GM13976 (cell line): Measurements from ENCODE around the gene SLC35B2.

Experiments used
- DNase-seq: peaks from one replicate; pipeline ENCODE4 v3.0.0; 2012; ENCODE audit warnings: low spot score
- CTCF ChIP-seq: IDR thresholded peaks from 2 replicates; pipeline ENCODE4 v1.5.1; 2012; ENCODE audit warnings: borderline replicate concordance, mild to moderate bottlenecking; ENCODE audit not compliant: insufficient read depth; ENCODE audit errors: extremely low read depth, missing control alignments, control extremely low read depth
- in situ Hi-C: fragments of 300-500 bp; cut with MboI; formaldehyde crosslinking; loops from one replicate; pipeline ENCODE4 v1.12.0; 2022; ENCODE audit warnings: low sequenced_read_pairs, mixed read lengths, inconsistent platforms; ENCODE audit not compliant: unreplicated experiment

The SLC35B2 gene

GRCh38 chr6:44257753-44258324, 511 bp upstream of the SLC35B2 start:
- DNase-seq = peak; percentile 60
- in situ Hi-C loops = no loop called here
- no peak for TF ChIP-seq CTCF

- no peak for TF ChIP-seq CTCF
- in situ Hi-C loops = no loop called here
Measured at GRCh38 chr6:44256775-44257024, 628 bp downstream of the SLC35B2 start.

GRCh38 chr6:44255871-44256774, 1.2 kb downstream of the SLC35B2 start:
- in situ Hi-C loops = no loop called here
- DNase-seq = no peak
- no peak for TF ChIP-seq CTCF

More at GRCh38 chr6:44256775-44257024, 628 bp downstream of the SLC35B2 start:
- DNase-seq = no peak

GRCh38 chr6:44255105-44255808, 2.1 kb downstream of the SLC35B2 start:
- DNase-seq = no peak
- in situ Hi-C loops = no loop called here
- TF ChIP-seq CTCF = no peak

- no peak for TF ChIP-seq CTCF
- in situ Hi-C loops = no loop called here
- DNase-seq = no peak
Measured at GRCh38 chr6:44254191-44255104, 2.9 kb downstream of the SLC35B2 start.
